AG09309 (cell line): Measurements from ENCODE around the gene FBN1.

Experiments used
- DNase-seq: peaks from one replicate; pipeline ENCODE4 v3.0.0-alpha.2; 2010; ENCODE audit warnings: low read depth
- H3K4me3 ChIP-seq: 2 replicates; pipeline ENCODE4 v1.5.1; 2011; ENCODE audit warnings: mild to moderate bottlenecking, low read depth, low read length, moderate library complexity; ENCODE audit not compliant: control insufficient read depth
- TF ChIP-seq, protein P1 (sequence below): IDR thresholded peaks from 2 replicates; pipeline ENCODE4 v1.5.1; 2011; ENCODE audit warnings: mild to moderate bottlenecking, low read depth, low read length, inconsistent platforms; ENCODE audit not compliant: insufficient read depth, control insufficient read depth; ENCODE audit errors: missing control alignments

The FBN1 gene

DNA sequence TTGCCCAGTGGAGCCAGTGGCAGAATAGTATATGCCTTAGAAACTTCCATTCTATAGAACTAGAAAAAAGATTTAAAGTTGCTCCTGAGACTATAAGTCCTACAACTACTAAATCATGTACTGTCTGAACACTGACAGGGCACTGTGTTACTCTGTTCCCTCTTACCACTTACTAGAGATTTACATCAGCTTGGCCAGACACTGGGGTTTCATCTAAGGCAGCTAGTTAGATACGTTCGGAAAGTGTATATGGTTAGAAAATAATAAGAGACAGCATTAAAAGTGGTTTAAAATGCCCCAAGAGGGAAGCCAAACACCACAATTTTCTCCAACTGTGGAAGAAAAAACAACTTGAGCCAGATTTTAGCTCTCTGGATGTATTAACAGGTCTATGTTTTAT is 97.1 kb downstream of the FBN1 start:
- TF ChIP-seq, protein P1, sequence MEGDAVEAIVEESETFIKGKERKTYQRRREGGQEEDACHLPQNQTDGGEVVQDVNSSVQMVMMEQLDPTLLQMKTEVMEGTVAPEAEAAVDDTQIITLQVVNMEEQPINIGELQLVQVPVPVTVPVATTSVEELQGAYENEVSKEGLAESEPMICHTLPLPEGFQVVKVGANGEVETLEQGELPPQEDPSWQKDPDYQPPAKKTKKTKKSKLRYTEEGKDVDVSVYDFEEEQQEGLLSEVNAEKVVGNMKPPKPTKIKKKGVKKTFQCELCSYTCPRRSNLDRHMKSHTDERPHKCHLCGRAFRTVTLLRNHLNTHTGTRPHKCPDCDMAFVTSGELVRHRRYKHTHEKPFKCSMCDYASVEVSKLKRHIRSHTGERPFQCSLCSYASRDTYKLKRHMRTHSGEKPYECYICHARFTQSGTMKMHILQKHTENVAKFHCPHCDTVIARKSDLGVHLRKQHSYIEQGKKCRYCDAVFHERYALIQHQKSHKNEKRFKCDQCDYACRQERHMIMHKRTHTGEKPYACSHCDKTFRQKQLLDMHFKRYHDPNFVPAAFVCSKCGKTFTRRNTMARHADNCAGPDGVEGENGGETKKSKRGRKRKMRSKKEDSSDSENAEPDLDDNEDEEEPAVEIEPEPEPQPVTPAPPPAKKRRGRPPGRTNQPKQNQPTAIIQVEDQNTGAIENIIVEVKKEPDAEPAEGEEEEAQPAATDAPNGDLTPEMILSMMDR: no peak
- H3K4me3 ChIP-seq: no peak overlapping the region
- no peak for DNase-seq

DNA sequence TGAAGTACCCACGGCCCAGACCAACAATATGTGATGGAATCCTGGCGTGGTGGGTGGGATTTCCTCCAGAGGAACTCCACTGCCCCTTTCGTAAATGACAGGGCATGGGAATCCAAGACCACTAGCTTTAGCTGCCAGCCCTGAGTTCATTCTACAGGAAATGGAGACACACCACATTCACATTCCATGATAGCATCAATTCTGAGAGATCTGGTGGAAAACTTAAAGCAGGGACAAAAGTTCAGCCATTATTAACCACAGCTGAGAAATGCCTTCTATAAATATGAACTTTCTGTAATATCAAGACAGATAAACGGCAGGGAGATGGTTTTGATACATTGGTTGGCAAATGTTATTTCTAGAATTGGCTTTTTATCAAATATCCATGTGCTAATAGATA is 98.2 kb downstream of the FBN1 start:
- TF ChIP-seq, protein P1: no peak
- H3K4me3 ChIP-seq: no peak overlapping the region
- no peak for DNase-seq

DNA sequence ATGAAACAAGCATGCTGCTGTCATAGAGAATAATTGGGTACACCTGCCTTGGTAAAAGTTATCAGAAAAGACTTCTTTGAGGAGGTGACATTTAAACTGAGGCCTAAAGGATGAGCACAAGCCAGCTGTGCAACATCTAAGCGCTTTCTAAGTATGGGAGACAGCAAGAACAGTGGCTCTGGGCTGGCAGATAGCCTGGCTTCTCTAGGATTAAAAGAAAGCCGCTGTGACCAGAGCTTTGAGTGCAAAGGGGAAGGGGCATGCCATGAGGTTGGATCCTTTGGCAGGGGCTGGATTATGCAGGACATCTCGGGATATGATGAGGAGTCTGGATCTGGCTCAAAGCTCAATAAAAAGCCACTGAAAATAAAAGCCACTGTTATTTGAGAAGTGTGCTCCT is 99.2 kb downstream of the FBN1 start:
- DNase-seq: no peak
- TF ChIP-seq, protein P1: no peak
- H3K4me3 ChIP-seq: no peak overlapping the region

DNA sequence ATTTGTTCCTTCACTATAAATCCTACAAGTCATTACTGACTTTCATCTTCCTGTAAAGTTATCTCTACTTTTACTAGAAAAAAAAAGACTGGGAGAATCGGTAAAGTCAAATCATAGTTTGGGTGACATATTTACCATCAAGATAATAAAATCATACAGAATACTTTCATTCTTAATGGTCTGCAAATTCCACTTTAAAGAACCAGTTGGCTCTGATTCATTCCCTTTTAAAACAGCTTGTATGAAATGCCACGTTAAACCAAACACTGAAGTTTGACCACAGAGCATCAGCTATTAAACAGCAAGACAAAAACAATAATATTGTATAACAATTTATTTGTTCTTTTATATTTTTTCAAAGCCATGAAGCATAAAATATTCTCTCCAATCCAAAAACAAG is 100.7 kb downstream of the FBN1 start:
- TF ChIP-seq, protein P1: no peak
- DNase-seq: no peak

DNA sequence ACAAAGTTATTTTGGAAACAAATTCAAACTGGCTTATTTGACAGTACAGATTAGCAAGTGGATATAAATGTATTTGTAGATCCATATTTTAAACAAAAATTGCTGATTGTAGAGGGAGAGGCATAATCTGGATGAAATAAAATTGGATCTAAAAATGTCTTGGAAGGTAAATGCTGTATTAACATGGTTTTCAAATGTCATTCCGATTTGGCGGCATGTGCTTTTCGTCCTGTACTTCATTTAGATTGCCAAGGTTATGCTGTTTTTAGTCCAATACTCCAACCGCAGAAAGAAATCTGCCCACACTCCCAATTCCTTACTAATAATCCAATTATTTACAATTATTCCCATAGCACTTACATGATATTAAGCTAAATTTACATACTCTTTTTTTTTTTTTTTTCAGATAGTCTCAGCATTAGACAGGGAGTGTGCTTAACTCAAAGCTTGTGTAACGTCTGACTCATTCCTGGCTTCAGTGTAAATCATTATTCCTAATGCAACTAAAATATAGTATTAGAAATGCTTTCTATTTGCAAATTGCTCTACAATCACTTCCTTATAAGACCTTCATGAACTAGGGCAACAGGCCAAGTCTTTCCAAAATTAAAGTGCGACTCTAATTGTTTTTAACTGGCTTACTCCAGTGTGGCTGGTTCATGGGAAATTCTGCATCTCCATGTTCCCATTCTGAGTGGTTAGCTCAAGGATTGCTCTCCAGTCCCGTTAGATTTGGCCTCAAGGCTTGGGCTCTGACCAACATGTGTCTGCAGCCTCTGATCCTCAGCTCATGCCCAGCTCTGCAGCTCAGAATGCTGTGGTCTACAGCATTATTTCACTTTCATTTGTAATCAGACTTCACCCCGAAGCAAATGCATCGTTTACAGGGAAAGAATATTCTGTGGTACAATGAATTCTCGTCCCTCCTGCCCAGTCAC is 103.9 kb downstream of the FBN1 start:
- TF ChIP-seq, protein P1: no peak
- peak; percentile 69 for DNase-seq
- H3K4me3 ChIP-seq: peak overlapping the region; percentile 9; the same call in 1 of the 2 replicates

More for the DNA sequence above, 100.7 kb downstream of the FBN1 start:
- no peak overlapping the region for H3K4me3 ChIP-seq

DNA sequence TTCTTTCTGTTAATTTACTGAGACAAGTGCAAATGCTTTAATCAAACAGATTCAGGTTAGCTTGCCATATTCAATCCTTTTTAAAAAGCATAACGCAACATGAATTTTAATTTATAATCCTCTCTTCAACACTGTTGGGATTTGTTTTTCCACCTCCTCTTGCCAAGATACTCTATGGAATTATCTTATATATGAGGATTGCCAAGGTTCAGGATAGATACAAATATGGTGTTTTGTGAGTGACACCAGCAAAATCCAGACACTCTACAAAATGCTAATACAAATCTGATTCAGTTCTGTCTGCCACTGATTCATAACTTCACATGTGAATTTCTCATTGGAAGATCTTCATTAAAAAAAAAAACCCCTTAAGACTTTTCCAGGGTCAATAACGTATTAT is 104.8 kb downstream of the FBN1 start:
- no peak for DNase-seq
- H3K4me3 ChIP-seq: no peak overlapping the region
- TF ChIP-seq, protein P1: no peak
